Mesenchymal stem cell (in vitro differentiated cells and primary cell): ENCODE measurements around the gene IGFBP7.

Experiments used
- DNase-seq: peaks from one replicate; pipeline ENCODE4 v3.0.0-alpha.2; 2013
- H2AFZ ChIP-seq: one replicate; pipeline ENCODE4 v1.6.1; 2013; ENCODE audit warnings: low read depth, mild to moderate bottlenecking, control low read depth, inconsistent platforms, low read length, moderate library complexity
- H2AK5ac ChIP-seq: 2 replicates; pipeline ENCODE4 v1.6.1; 2013; ENCODE audit warnings: low read length, moderate library complexity, mild to moderate bottlenecking, inconsistent platforms; ENCODE audit not compliant: severe bottlenecking
- H2BK120ac ChIP-seq: one replicate; pipeline ENCODE4 v1.6.1; 2013; ENCODE audit warnings: low read depth, mild to moderate bottlenecking, inconsistent platforms, low read length, moderate library complexity
- H2BK12ac ChIP-seq, 2 experiments: one replicate each; pipeline ENCODE4 v1.6.1; 2013; ENCODE audit warnings: inconsistent platforms in 2 of 2, low read length in 2 of 2, mild to moderate bottlenecking in 2 of 2, moderate library complexity in 2 of 2, control low read depth in 1 of 2
- H2BK15ac ChIP-seq: one replicate; pipeline ENCODE4 v1.6.1; 2013; ENCODE audit warnings: mild to moderate bottlenecking, low read depth, inconsistent platforms; ENCODE audit not compliant: poor library complexity, severe bottlenecking
- H2BK5ac ChIP-seq: 2 replicates; pipeline ENCODE4 v1.6.1; 2013; ENCODE audit warnings: low read depth, mild to moderate bottlenecking, low read length, control low read depth, inconsistent platforms; ENCODE audit not compliant: poor library complexity, severe bottlenecking
- H3K14ac ChIP-seq, 2 experiments: one replicate each; pipeline ENCODE4 v1.6.1; 2013; ENCODE audit warnings: inconsistent platforms in 2 of 2, low read length in 2 of 2, control low read depth in 1 of 2, mild to moderate bottlenecking in 1 of 2, moderate library complexity in 1 of 2
- H3K18ac ChIP-seq, 2 experiments: one replicate each; pipeline ENCODE4 v1.6.1; 2013; ENCODE audit warnings: inconsistent platforms in 2 of 2, low read length in 2 of 2, control low read depth in 1 of 2, low read depth in 1 of 2, mild to moderate bottlenecking in 1 of 2
- H3K23ac ChIP-seq, 2 experiments: one replicate each; pipeline ENCODE4 v1.6.1; 2013; ENCODE audit warnings: inconsistent platforms in 2 of 2, low read length in 2 of 2, mild to moderate bottlenecking in 2 of 2, moderate library complexity in 2 of 2, control low read depth in 1 of 2
- H3K27ac ChIP-seq: 2 replicates; pipeline ENCODE4 v1.5.1; 2013; ENCODE audit warnings: mild to moderate bottlenecking, moderate library complexity, low read length, control low read depth, inconsistent platforms; ENCODE audit not compliant: poor library complexity, severe bottlenecking
- H3K27me3 ChIP-seq, 2 experiments: 2 replicates each; pipeline versions ENCODE4 v1.6.1 to v1.7.0; 2013; ENCODE audit warnings: low read length in 2 of 2, mild to moderate bottlenecking in 2 of 2, moderate library complexity in 2 of 2, control low read depth in 1 of 2, inconsistent platforms in 1 of 2; ENCODE audit not compliant: control insufficient read depth in 1 of 2, insufficient read depth in 1 of 2
- H3K36me3 ChIP-seq, 2 experiments: 2 replicates each; pipeline versions ENCODE4 v1.6.1 to v1.7.0; 2013; ENCODE audit warnings: low read length in 2 of 2, control low read depth in 1 of 2, inconsistent platforms in 1 of 2, low read depth in 1 of 2, mild to moderate bottlenecking in 1 of 2; ENCODE audit not compliant: insufficient read depth in 2 of 2, control insufficient read depth in 1 of 2
- H3K4ac ChIP-seq, 2 experiments: one replicate each; pipeline ENCODE4 v1.6.1; 2013; ENCODE audit warnings: inconsistent platforms in 2 of 2, low read length in 2 of 2, mild to moderate bottlenecking in 2 of 2, moderate library complexity in 2 of 2, control low read depth in 1 of 2, low read depth in 1 of 2
- H3K4me1 ChIP-seq: 2 replicates; pipeline ENCODE4 v1.6.1; 2013; ENCODE audit warnings: low read depth, low read length, control low read depth; ENCODE audit not compliant: control insufficient read depth, insufficient read depth
- H3K4me2 ChIP-seq: 2 replicates; pipeline ENCODE4 v1.6.1; 2013; ENCODE audit warnings: low read length, mild to moderate bottlenecking, inconsistent platforms; ENCODE audit not compliant: poor library complexity, severe bottlenecking
- H3K4me3 ChIP-seq, 2 experiments: 2 replicates each; pipeline versions ENCODE4 v1.5.1 to v1.7.0; 2013; ENCODE audit warnings: low read length in 2 of 2, mild to moderate bottlenecking in 2 of 2, control low read depth in 1 of 2, low read depth in 1 of 2; ENCODE audit not compliant: insufficient read depth in 1 of 2
- H3K79me1 ChIP-seq: replicated peaks from 2 replicates; pipeline ENCODE4 v1.6.1; 2013; ENCODE audit warnings: mild to moderate bottlenecking, control low read depth, low read length, inconsistent platforms; ENCODE audit not compliant: poor library complexity, severe bottlenecking
- H3K9ac ChIP-seq: 2 replicates; pipeline ENCODE4 v1.7.0; 2013; ENCODE audit warnings: mild to moderate bottlenecking, low read length, moderate library complexity
- H3K9me3 ChIP-seq: 2 replicates; pipeline ENCODE4 v1.7.0; 2013; ENCODE audit warnings: mild to moderate bottlenecking, low read length; ENCODE audit not compliant: control insufficient read depth
- H4K8ac ChIP-seq: one replicate; pipeline ENCODE4 v1.6.1; 2013; ENCODE audit warnings: inconsistent platforms, mild to moderate bottlenecking, low read length, moderate library complexity
- H4K91ac ChIP-seq: one replicate; pipeline ENCODE4 v1.6.1; 2013; ENCODE audit warnings: mild to moderate bottlenecking, low read length, inconsistent platforms
- WGBS: methylation state at CpG from one replicate; pipeline ENCODE4 v1.1.7; 2013; ENCODE audit warnings: mixed read lengths; 5-methylcytosine and 5-hydroxymethylcytosine counted together

The IGFBP7 gene

DNA sequence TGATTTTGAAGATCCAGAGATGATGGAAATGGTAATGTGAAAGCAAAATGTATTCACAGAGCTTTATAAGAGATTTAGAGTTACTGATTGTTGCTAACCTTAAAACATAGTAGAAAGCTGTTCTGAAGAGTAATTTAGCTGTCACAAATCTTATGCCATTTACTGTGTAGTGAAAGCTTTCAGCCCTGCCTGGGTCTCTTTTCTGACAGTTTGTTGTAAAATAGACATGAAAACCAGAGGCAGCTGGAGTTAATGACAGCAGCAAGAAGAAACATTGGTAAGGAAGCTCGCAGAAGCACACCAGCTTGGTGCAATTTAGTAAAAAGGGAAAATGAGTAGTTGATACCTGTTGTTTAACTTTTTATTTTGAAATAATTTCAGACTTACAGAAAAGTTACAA is 110.4 kb downstream of the IGFBP7 start:
- Histone ChIP-seq H4K8ac (no peak overlapping the region), H3K9me3 (no peaks in the 10 kb centered on the region), H3K4me1 (no peaks in the 10 kb centered on the region), H2BK12ac (no peak overlapping the region), H2BK15ac (no peak overlapping the region), H2BK120ac (no peak overlapping the region), H3K18ac (no peak overlapping the region), H2AFZ (no peak overlapping the region), H3K4ac (no peak overlapping the region), H3K4me3 (no peak overlapping the region), H3K4me2 (no peak overlapping the region), H3K23ac (no peak overlapping the region), H3K9ac (no peak overlapping the region), H3K27me3 (no peaks in the 10 kb centered on the region), H3K79me1 (peaks cover 40% of the 10 kb centered on the region), H3K36me3 (peaks cover 46 to 79% of the 10 kb centered on the region in 2 experiments), H4K91ac (no peak overlapping the region), H3K14ac (no peak overlapping the region), H2BK5ac (no peak overlapping the region), H3K27ac (no peak overlapping the region), H2AK5ac (no peak overlapping the region)
- 88% methylated on average over 1 of the region's 1 CpG for WGBS
- DNase-seq: no peak

DNA sequence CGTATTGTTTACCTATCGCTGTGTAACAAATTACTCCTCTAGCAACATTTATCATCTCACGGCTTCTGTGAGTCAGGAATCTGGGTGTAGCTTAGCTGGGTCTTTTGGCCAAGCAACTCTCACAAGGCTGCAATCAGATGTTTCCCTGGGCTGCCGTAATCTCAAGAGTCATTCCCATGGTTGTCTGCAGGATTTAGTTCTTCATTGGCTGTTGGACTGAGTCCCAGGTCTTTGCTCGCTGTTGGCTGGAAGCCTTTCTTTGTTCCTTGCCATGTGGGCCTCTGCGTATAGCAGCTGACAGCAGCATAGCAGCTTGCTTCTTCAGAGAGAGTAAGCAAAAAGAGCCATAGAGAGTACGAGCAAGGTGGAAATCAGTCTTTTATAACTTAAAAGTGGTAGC is 114.7 kb downstream of the IGFBP7 start:
- Histone ChIP-seq H2AK5ac (no peak overlapping the region), H3K36me3 (peaks cover 27 to 82% of the 10 kb centered on the region in 2 experiments), H2AFZ (no peak overlapping the region), H2BK15ac (no peak overlapping the region), H4K8ac (no peak overlapping the region), H3K14ac (no peak overlapping the region), H3K27ac (no peak overlapping the region), H2BK120ac (no peak overlapping the region), H3K4ac (no peak overlapping the region), H3K23ac (no peak overlapping the region), H3K4me2 (no peak overlapping the region), H2BK5ac (no peak overlapping the region), H4K91ac (no peak overlapping the region), H3K9ac (peak overlapping the region; percentile 79), H3K4me3 (peak overlapping the region in 1 of 2 experiments; percentile 9), H3K9me3 (no peaks in the 10 kb centered on the region), H3K18ac (no peak overlapping the region), H3K79me1 (peaks cover 27% of the 10 kb centered on the region), H2BK12ac (no peak overlapping the region), H3K27me3 (no peaks in the 10 kb centered on the region), H3K4me1 (no peaks in the 10 kb centered on the region)
- no peak for DNase-seq
- 97% methylated on average over 6 of the region's 7 CpGs for WGBS

GRCh38 chr4:56990109-56990905 is 119.9 kb downstream of the IGFBP7 start:
- Histone ChIP-seq H3K9me3 (no peaks in the 10 kb centered on the region), H3K27me3 (no peaks in the 10 kb centered on the region), H2BK5ac (no peak overlapping the region), H3K79me1 (peaks cover 17% of the 10 kb centered on the region), H3K14ac (no peak overlapping the region), H3K36me3 (peaks cover 25 to 92% of the 10 kb centered on the region in 2 experiments), H3K18ac (no peak overlapping the region), H3K9ac (no peak overlapping the region), H3K4me2 (no peak overlapping the region), H4K91ac (no peak overlapping the region), H3K27ac (no peak overlapping the region), H3K4me1 (no peaks in the 10 kb centered on the region), H2BK12ac (no peak overlapping the region), H3K23ac (no peak overlapping the region), H2AK5ac (no peak overlapping the region), H2BK120ac (no peak overlapping the region), H3K4me3 (no peak overlapping the region), H3K4ac (no peak overlapping the region), H4K8ac (no peak overlapping the region), H2AFZ (no peak overlapping the region), H2BK15ac (no peak overlapping the region)
- DNase-seq: peak; percentile 31
- 94% methylated on average over 5 of the region's 6 CpGs for WGBS

DNA sequence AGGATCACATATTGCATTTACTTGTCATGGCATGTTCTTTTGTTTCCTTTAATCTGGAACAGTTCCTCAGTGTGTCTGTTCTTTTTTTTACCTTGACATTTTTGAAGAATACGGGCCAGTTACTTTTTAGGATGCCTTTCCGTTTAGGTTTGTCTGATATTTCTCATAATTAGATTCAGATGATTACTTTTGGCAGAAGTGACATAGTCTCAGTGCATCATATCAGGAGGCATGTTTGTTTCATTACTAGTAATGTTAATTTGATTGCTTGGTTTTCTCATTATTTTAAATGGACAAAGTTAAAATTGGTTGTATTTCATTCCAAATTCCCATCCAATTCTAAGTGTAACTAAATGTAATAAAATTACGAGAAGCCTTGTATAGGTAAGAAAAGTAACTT is 123.2 kb downstream of the IGFBP7 start:
- Histone ChIP-seq H2BK120ac (no peak overlapping the region), H2BK15ac (no peak overlapping the region), H3K4me1 (peaks cover 5% of the 10 kb centered on the region), H3K9me3 (no peaks in the 10 kb centered on the region), H3K27me3 (no peaks in the 10 kb centered on the region), H3K36me3 (peaks cover 29 to 72% of the 10 kb centered on the region in 2 experiments), H4K8ac (no peak overlapping the region), H3K79me1 (peaks cover 14% of the 10 kb centered on the region), H3K27ac (no peak overlapping the region), H2AK5ac (no peak overlapping the region), H2AFZ (no peak overlapping the region), H3K23ac (no peak overlapping the region), H3K4ac (no peak overlapping the region), H3K4me3 (no peak overlapping the region), H4K91ac (no peak overlapping the region), H3K18ac (no peak overlapping the region), H2BK12ac (no peak overlapping the region), H3K4me2 (no peak overlapping the region), H3K14ac (no peak overlapping the region), H3K9ac (peak overlapping the region; percentile 8), H2BK5ac (no peak overlapping the region)
- no peak for DNase-seq
- WGBS: 100% methylated on average over 2 of the region's 3 CpGs
